ENCODE results near the gene RAB8A. TPM values are rescaled to one million over a fixed set of nuclear protein-coding genes. Genes with fewer than 3 reads are reported as not detected.
"Not testable (repeated sequence)": the region's sequence is repeated elsewhere in the genome, so short reads cannot be mapped to it uniquely, and the experiment has no call there.

Gene RAB8A
- total RNA-seq, 1 donor from 2014 or later, result 39.2 TPM

GRCh38 chr19:16098416-16098768 is 13.3 kb upstream of the RAB8A start:
- no peaks in the 10 kb centered on the region for H3K9me3 ChIP-seq (ENCODE audit: low read depth)
- DNase-seq (ENCODE audit: low spot score), result no peak
- no peak overlapping the region for H3K4me3 ChIP-seq
- H3K4me1 ChIP-seq, result no peaks in the 10 kb centered on the region
- H3K27ac ChIP-seq, result no peak overlapping the region
- no peaks in the 10 kb centered on the region for H3K9me3 Mint-ChIP-seq
- H3K27ac Mint-ChIP-seq, result no peak overlapping the region
- H3F3A ChIP-seq (ENCODE audit: low read depth), result peaks cover 19% of the 10 kb centered on the region
- H2AFZ ChIP-seq (replicated peaks), result no peak overlapping the region
- no peaks in the 10 kb centered on the region for H4K20me1 ChIP-seq (ENCODE audit: low read depth)
- peaks cover 48% of the 10 kb centered on the region for H3K36me3 Mint-ChIP-seq
- peaks cover 4% of the 10 kb centered on the region for H3K4me1 Mint-ChIP-seq
- H3K4me2 ChIP-seq, result no peak overlapping the region
- H3K36me3 ChIP-seq, result peaks cover 12% of the 10 kb centered on the region
- no peak overlapping the region for H3K4me3 Mint-ChIP-seq
- no peaks in the 10 kb centered on the region for H3K27me3 ChIP-seq
- no peaks in the 10 kb centered on the region for H3K79me2 ChIP-seq (ENCODE audit: low read depth)
- TF ChIP-seq EZH2 (IDR thresholded peaks at IDR 0.05) (no peak), CTCF (IDR thresholded peaks at IDR 0.05) (no peak), EZH2phosphoT487 (IDR thresholded peaks at IDR 0.05) (no peak)
- peaks cover 2% of the 10 kb centered on the region for H3K27me3 Mint-ChIP-seq (ENCODE audit: insufficient read depth, low read depth)
- no peak overlapping the region for H3K9ac ChIP-seq

GRCh38 chr19:16098821-16099220 is 12.9 kb upstream of the RAB8A start:
- Histone ChIP-seq H3K9ac (no peak overlapping the region), H3K27me3 (no peaks in the 10 kb centered on the region), H3K27ac (no peak overlapping the region), H3K79me2 (ENCODE audit: low read depth) (no peaks in the 10 kb centered on the region), H3K4me1 (no peaks in the 10 kb centered on the region), H2AFZ (replicated peaks) (no peak overlapping the region), H3K4me2 (no peak overlapping the region), H4K20me1 (ENCODE audit: low read depth) (no peaks in the 10 kb centered on the region), H3F3A (ENCODE audit: low read depth) (peaks cover 19% of the 10 kb centered on the region), H3K36me3 (peaks cover 9% of the 10 kb centered on the region), H3K4me3 (no peak overlapping the region), H3K9me3 (ENCODE audit: low read depth) (no peaks in the 10 kb centered on the region)
- no peak overlapping the region for H3K27ac Mint-ChIP-seq
- no peaks in the 10 kb centered on the region for H3K27me3 Mint-ChIP-seq (ENCODE audit: insufficient read depth, low read depth)
- no peak for DNase-seq (ENCODE audit: low spot score)
- peaks cover 45% of the 10 kb centered on the region for H3K36me3 Mint-ChIP-seq
- no peaks in the 10 kb centered on the region for H3K9me3 Mint-ChIP-seq
- TF ChIP-seq CTCF (IDR thresholded peaks at IDR 0.05) (no peak), EZH2phosphoT487 (IDR thresholded peaks at IDR 0.05) (no peak), EZH2 (IDR thresholded peaks at IDR 0.05) (no peak)
- H3K4me3 Mint-ChIP-seq, result no peak overlapping the region
- peaks cover 4% of the 10 kb centered on the region for H3K4me1 Mint-ChIP-seq

- not testable (repeated sequence) for H3K27ac Mint-ChIP-seq; H3K4me3 ChIP-seq; DNase-seq (ENCODE audit: low spot score); H3K36me3 ChIP-seq; H4K20me1 ChIP-seq (ENCODE audit: low read depth); H3K4me3 Mint-ChIP-seq; H3K79me2 ChIP-seq (ENCODE audit: low read depth); H3K4me2 ChIP-seq; H3K9ac ChIP-seq; H3K4me1 ChIP-seq; H3K9me3 ChIP-seq (ENCODE audit: low read depth); H2AFZ ChIP-seq (replicated peaks); H3K9me3 Mint-ChIP-seq; H3K27ac ChIP-seq; H3K4me1 Mint-ChIP-seq; H3K27me3 ChIP-seq; H3K27me3 Mint-ChIP-seq (ENCODE audit: insufficient read depth, low read depth)
- peaks cover 44% of the 10 kb centered on the region for H3K36me3 Mint-ChIP-seq
- H3F3A ChIP-seq (ENCODE audit: low read depth), result peaks cover 19% of the 10 kb centered on the region
These were observed 12.2 kb upstream of the RAB8A start for GRCh38 chr19:16099314-16099965.

- H3K4me3 ChIP-seq, result no peak overlapping the region
- H2AFZ ChIP-seq (replicated peaks), result no peak overlapping the region
- H3K27me3 Mint-ChIP-seq (ENCODE audit: insufficient read depth, low read depth), result no peaks in the 10 kb centered on the region
- no peak overlapping the region for H3K9ac ChIP-seq
- H3K36me3 Mint-ChIP-seq, result peaks cover 33% of the 10 kb centered on the region
- no peaks in the 10 kb centered on the region for H3K9me3 ChIP-seq (ENCODE audit: low read depth)
- H3K36me3 ChIP-seq, result peaks cover 9% of the 10 kb centered on the region
- H3K27ac ChIP-seq, result no peak overlapping the region
- no peaks in the 10 kb centered on the region for H4K20me1 ChIP-seq (ENCODE audit: low read depth)
- peaks cover 23% of the 10 kb centered on the region for H3F3A ChIP-seq (ENCODE audit: low read depth)
- H3K4me2 ChIP-seq, result no peak overlapping the region
- H3K4me1 Mint-ChIP-seq, result peaks cover 4% of the 10 kb centered on the region
- no peaks in the 10 kb centered on the region for H3K79me2 ChIP-seq (ENCODE audit: low read depth)
- H3K27me3 ChIP-seq, result no peaks in the 10 kb centered on the region
- no peak overlapping the region for H3K4me3 Mint-ChIP-seq
- H3K27ac Mint-ChIP-seq, result no peak overlapping the region
- no peaks in the 10 kb centered on the region for H3K9me3 Mint-ChIP-seq
- H3K4me1 ChIP-seq, result no peaks in the 10 kb centered on the region
- DNase-seq (ENCODE audit: low spot score), result no peak
- no peak for TF ChIP-seq EZH2 (IDR thresholded peaks at IDR 0.05)
- no peak for TF ChIP-seq CTCF (IDR thresholded peaks at IDR 0.05)
- no peak for TF ChIP-seq EZH2phosphoT487 (IDR thresholded peaks at IDR 0.05)
These were observed 11.2 kb upstream of the RAB8A start for GRCh38 chr19:16100524-16100923.
